IMR-90 (cell line): ENCODE data around the gene HTR2B. TPM values are rescaled to one million over a fixed set of nuclear protein-coding genes. Genes with fewer than 3 reads are reported as not detected.

ENCODE experiments used
- ATAC-seq: fragments of 200-7000 bp; cut with Tn5 transposase; 2 replicates; pipeline ENCODE4 v1.9.1; 2020; ENCODE audit warnings: low read depth, mild to moderate bottlenecking, moderate library complexity
- BruUV-seq: library from RNA; stranded (reverse); fragments of 400-500 nt; replicated peaks from 2 replicates; lab custom pipeline; 2021; lab: Mats Ljungman, UMichigan
- CTCF ChIA-PET: fragments of 300-600 bp; formaldehyde crosslinking; extraction: SDS; loops from one replicate; lab custom pipeline; 2021; ENCODE audit warnings: antibody characterized with exemption; lab: Yijun Ruan, JAX
- POLR2A ChIA-PET: fragments of 300-600 bp; sonication (Branson Sonifier 250); formaldehyde crosslinking; loops from one replicate; lab custom pipeline; 2022; ENCODE audit warnings: antibody characterized with exemption; ENCODE audit not compliant: unreplicated experiment; lab: Charles Lee
- DNase-seq: peaks from one replicate; pipeline ENCODE4 v3.0.0; 2013
- H2AFZ ChIP-seq: replicated peaks from 2 replicates; pipeline ENCODE3; 2013; ENCODE audit warnings: low read length, mild to moderate bottlenecking; ENCODE audit not compliant: poor library complexity
- H2AK5ac ChIP-seq: 2 replicates; pipeline ENCODE4 v1.6.1; 2013; ENCODE audit warnings: low read depth, low read length, inconsistent platforms
- H2AK9ac ChIP-seq: replicated peaks from 2 replicates; pipeline ENCODE3; 2013; ENCODE audit warnings: mild to moderate bottlenecking, low read depth, low read length, moderate library complexity; ENCODE audit not compliant: poor library complexity
- H2BK120ac ChIP-seq: 2 replicates; pipeline ENCODE4 v1.6.1; 2013; ENCODE audit warnings: low read depth, low read length, inconsistent platforms
- H2BK15ac ChIP-seq: 3 replicates; pipeline ENCODE4 v1.6.1; 2013; ENCODE audit warnings: low read depth, low read length, inconsistent platforms
- H2BK20ac ChIP-seq: 2 replicates; pipeline ENCODE4 v1.6.1; 2013; ENCODE audit warnings: low read depth, mild to moderate bottlenecking, inconsistent platforms, low read length, moderate library complexity
- H2BK5ac ChIP-seq: 2 replicates; pipeline ENCODE4 v1.6.1; 2013; ENCODE audit warnings: mild to moderate bottlenecking, low read depth, low read length, inconsistent platforms; ENCODE audit not compliant: poor library complexity, severe bottlenecking
- H3K14ac ChIP-seq: replicated peaks from 2 replicates; pipeline ENCODE4 v1.6.1; 2013; ENCODE audit warnings: low read depth, low read length, inconsistent platforms
- H3K18ac ChIP-seq: 2 replicates; pipeline ENCODE4 v1.6.1; 2013; ENCODE audit warnings: low read depth, low read length, control low read depth
- H3K23ac ChIP-seq: 2 replicates; pipeline ENCODE4 v1.6.1; 2013; ENCODE audit warnings: low read depth, low read length, inconsistent platforms
- H3K27ac ChIP-seq: 2 replicates; pipeline ENCODE4 v1.5.1; 2013; ENCODE audit warnings: mild to moderate bottlenecking, control low read depth, low read length; ENCODE audit not compliant: insufficient read depth
- H3K27me3 ChIP-seq: 2 replicates; pipeline ENCODE4 v1.6.1; 2013; ENCODE audit warnings: low read length; ENCODE audit not compliant: control insufficient read depth, insufficient read depth
- H3K36me3 ChIP-seq: 2 replicates; pipeline ENCODE4 v1.6.1; 2013; ENCODE audit warnings: low read length, mixed read lengths; ENCODE audit not compliant: control insufficient read depth, insufficient read depth
- H3K4ac ChIP-seq: 2 replicates; pipeline ENCODE4 v1.6.1; 2013; ENCODE audit warnings: low read depth, low read length, inconsistent platforms
- H3K4me1 ChIP-seq: 2 replicates; pipeline ENCODE4 v1.6.1; 2013; ENCODE audit warnings: low read length, mixed read lengths; ENCODE audit not compliant: control insufficient read depth, insufficient read depth
- H3K4me2 ChIP-seq: 2 replicates; pipeline ENCODE4 v1.6.1; 2013; ENCODE audit warnings: low read depth, mild to moderate bottlenecking, control low read depth, low read length, moderate library complexity
- H3K4me3 ChIP-seq: 2 replicates; pipeline ENCODE4 v1.5.1; 2013; ENCODE audit warnings: low read depth, mild to moderate bottlenecking, control low read depth, low read length, moderate library complexity; ENCODE audit not compliant: insufficient read depth
- H3K56ac ChIP-seq: 2 replicates; pipeline ENCODE4 v1.6.1; 2013; ENCODE audit warnings: low read length, inconsistent platforms; ENCODE audit not compliant: insufficient read depth; ENCODE audit errors: extremely low read depth
- H3K79me1 ChIP-seq, 2 experiments: 2 replicates each; pipeline ENCODE4 v1.6.1; 2013; ENCODE audit warnings: low read length in 2 of 2, inconsistent platforms in 1 of 2, low read depth in 1 of 2
- H3K9ac ChIP-seq: 2 replicates; pipeline ENCODE4 v1.6.1; 2013; ENCODE audit warnings: low read depth, low read length, control low read depth
- H3K9me1 ChIP-seq: 2 replicates; pipeline ENCODE4 v1.6.1; 2013; ENCODE audit warnings: low read length, inconsistent platforms; ENCODE audit not compliant: insufficient read depth
- H3K9me3 ChIP-seq: 2 replicates; pipeline ENCODE4 v1.6.1; 2013; ENCODE audit warnings: low read length; ENCODE audit not compliant: control insufficient read depth, insufficient read depth
- H4K20me1 ChIP-seq: 2 replicates; pipeline ENCODE4 v1.6.1; 2013; ENCODE audit warnings: low read length, inconsistent platforms; ENCODE audit not compliant: insufficient read depth
- H4K5ac ChIP-seq: 2 replicates; pipeline ENCODE4 v1.6.1; 2013; ENCODE audit warnings: mild to moderate bottlenecking, low read depth, low read length, control low read depth
- H4K8ac ChIP-seq, 2 experiments: 2 replicates each; pipeline ENCODE4 v1.6.1; 2013; ENCODE audit warnings: low read depth in 2 of 2, low read length in 2 of 2, control low read depth in 1 of 2, inconsistent platforms in 1 of 2
- H4K91ac ChIP-seq: 2 replicates; pipeline ENCODE4 v1.6.1; 2013; ENCODE audit warnings: low read depth, low read length, inconsistent platforms; ENCODE audit not compliant: insufficient read depth
- CEBPB ChIP-seq: IDR thresholded peaks from 2 replicates; pipeline ENCODE4 v1.6.1; 2012; ENCODE audit warnings: low read depth, low read length, improper control_type of control experiment
- CHD1 ChIP-seq: IDR thresholded peaks from 2 replicates; pipeline ENCODE4 v1.6.1; 2012; ENCODE audit warnings: low read depth, low read length, improper control_type of control experiment
- MAFK ChIP-seq: IDR thresholded peaks from 2 replicates; pipeline ENCODE4 v1.6.1; 2012; ENCODE audit warnings: low read depth, low read length, improper control_type of control experiment
- NFE2L2 ChIP-seq: fragments of 150-350 bp; IDR thresholded peaks from 2 replicates; pipeline ENCODE4 v1.6.1; 2016; ENCODE audit warnings: low read depth, mild to moderate bottlenecking, low read length
- WGBS, 2 experiments: methylation state at CpG; one replicate each; pipeline versions ENCODE4 v1.1.5 to v1.1.7; 2013; ENCODE audit warnings: missing lambda C conversion rate in 2 of 2; ENCODE audit not compliant: insufficient read length in 1 of 2; ENCODE audit errors: extremely low coverage in 2 of 2; 5-methylcytosine and 5-hydroxymethylcytosine counted together
- dilution Hi-C: fragments of 300-500 bp; cut with HindIII; formaldehyde crosslinking; loops from one replicate; pipeline ENCODE4 v1.14.3; 2018; ENCODE audit warnings: low sequenced_read_pairs; ENCODE audit not compliant: unreplicated experiment
- in situ Hi-C: fragments of 300-500 bp; cut with MboI; formaldehyde crosslinking; loops from 3 replicates; pipeline ENCODE4 v1.14.3; 2019; ENCODE audit warnings: low sequenced_read_pairs, inconsistent platforms, mixed read lengths
- intact Hi-C: fragments of 100-400 bp; cut with micrococcal nuclease; formaldehyde crosslinking; loops from 2 replicates; pipeline ENCODE4 v1.10.0; 2022
- polyA plus RNA-seq, 3 experiments: library from polyadenylated mRNA; depleted of rRNA; stranded (reverse); fragments of >200 nt; gene quantifications; 2 replicates each; pipeline ENCODE4 v1.2.3, GENCODE V29; 2012; ENCODE audit warnings: low replicate concordance in 1 of 3
- total RNA-seq: library from RNA; depleted of rRNA; stranded (reverse); fragments of >200 nt; gene quantifications from 2 replicates; pipeline ENCODE4 v1.2.3, GENCODE V29; 2012

The HTR2B gene
- total and polyA plus RNA-seq, 2 of the 4 experiments (the other 2 are of a cell fraction) = 0.26 to 0.72 TPM

- no peak overlapping the region for H3K56ac ChIP-seq
- no peak overlapping the region for H3K9ac ChIP-seq
- no peak overlapping the region for H2BK15ac ChIP-seq
- ChIA-PET POLR2A (interaction anchor here (0.6 to 0.9 kb wide), 2 partner anchors 19 to 30 kb away, joined by 3 read pairs; no protein-coding TSS in a partner anchor), CTCF (interaction anchor here (0.6 kb wide), 1 partner anchor 64 kb away, joined by 7 read pairs; no protein-coding TSS in a partner anchor)
- H4K8ac ChIP-seq = no peak overlapping the region; a peak in 1 of 4 replicates
- H3K27me3 ChIP-seq = no peaks in the 10 kb centered on the region
- peaks cover 18 to 52% of the 10 kb centered on the region in 2 experiments; a peak in 3 of 4 replicates for H3K79me1 ChIP-seq
- H4K20me1 ChIP-seq = no peaks in the 10 kb centered on the region
- H4K91ac ChIP-seq = no peak overlapping the region
- dilution Hi-C loops (no loop called here), intact Hi-C loops (no loop called here), in situ Hi-C loops (no loop called here)
- H3K9me3 ChIP-seq = no peaks in the 10 kb centered on the region
- H2AK9ac ChIP-seq = no peak overlapping the region
- H3K23ac ChIP-seq = no peak overlapping the region
- H3K18ac ChIP-seq = peak overlapping the region; percentile 16
- peak overlapping the region; percentile 35 for H4K5ac ChIP-seq
- H3K4ac ChIP-seq = peak overlapping the region; percentile 38
- H2AK5ac ChIP-seq = no peak overlapping the region
- H3K4me3 ChIP-seq = no peak overlapping the region
- no CpG with 5 or more reads among the region's 1 CpG for WGBS, 2 experiments
- H2BK20ac ChIP-seq = no peak overlapping the region
- H2AFZ ChIP-seq = no peak overlapping the region
- peak overlapping the region; percentile 41 for H2BK120ac ChIP-seq
- no peak overlapping the region; the same call in 1 of the 2 replicates for H3K14ac ChIP-seq
- H3K9me1 ChIP-seq = peaks cover 4% of the 10 kb centered on the region
- no peak overlapping the region; the same call in 1 of the 2 replicates for H3K27ac ChIP-seq
- DNase-seq (no peak), ATAC-seq (no peak)
- no peak overlapping the region for H3K4me2 ChIP-seq
- BruUV-seq = no TSS peak
- TF ChIP-seq CEBPB (no peak), MAFK (peak; percentile 59), CHD1 (no peak), NFE2L2 (peak; percentile 70)
- peaks cover 21% of the 10 kb centered on the region for H3K4me1 ChIP-seq
- H3K36me3 ChIP-seq = no peaks in the 10 kb centered on the region
- peak overlapping the region; percentile 60 for H2BK5ac ChIP-seq
Measured at GRCh38 chr2:231129216-231129615, 4.4 kb upstream of the HTR2B start.
